Activated CD8-positive, alpha-beta memory T cell treated with anti-CD3 and anti-CD28 coated beads, Interleukin-2, amount 10 ng/mL, durations not matched to agents 7 days and 5 days (primary cell): ENCODE measurements around the gene GADD45GIP1. TPM values are rescaled to one million over a fixed set of nuclear protein-coding genes. Genes with fewer than 3 reads are reported as not detected.
A peak's percentile ranks its signal among the peaks of the same experiment; 100 is the strongest.

Experiments
- ATAC-seq: fragments of 150-1000 bp; cut with Tn5 transposase; one replicate; pipeline ENCODE4 v1.10.0; 2021; ENCODE audit warnings: moderate library complexity
- CTCF ChIA-PET: fragments of 350-600 bp; sonication (Branson Sonifier 250); formaldehyde crosslinking; loops from one replicate; lab custom pipeline; 2021; ENCODE audit warnings: antibody characterized with exemption; lab: Charles Lee
- DNase-seq: peaks from one replicate; pipeline ENCODE4 v3.0.0-alpha.2; 2020
- H3K27ac Mint-ChIP-seq: one replicate; pipeline ENCODE4 v1.8.0; 2021; ENCODE audit warnings: mild to moderate bottlenecking, mixed read lengths
- H3K27me3 Mint-ChIP-seq: one replicate; pipeline ENCODE4 v1.8.0; 2021; ENCODE audit warnings: mixed read lengths
- H3K36me3 Mint-ChIP-seq: one replicate; pipeline ENCODE4 v1.8.0; 2021; ENCODE audit warnings: mild to moderate bottlenecking, mixed read lengths
- H3K4me1 Mint-ChIP-seq: one replicate; pipeline ENCODE4 v1.8.0; 2021; ENCODE audit warnings: mixed read lengths
- H3K4me3 Mint-ChIP-seq: one replicate; pipeline ENCODE4 v1.8.0; 2021; ENCODE audit warnings: mild to moderate bottlenecking, moderate library complexity, mixed read lengths
- H3K9me3 Mint-ChIP-seq: one replicate; pipeline ENCODE4 v1.8.0; 2022; ENCODE audit warnings: low read depth, mixed read lengths
- total RNA-seq, 2 experiments: library from RNA; stranded (reverse); gene quantifications; one replicate each; pipeline ENCODE4 v1.2.3, GENCODE V29; 2021

Gene GADD45GIP1
- 10 to 100 TPM; 23.9 to 24.9 TPM for total RNA-seq

- Mint-ChIP-seq H3K36me3 (peaks cover 11% of the 10 kb centered on the region), H3K27me3 (no peaks in the 10 kb centered on the region), H3K9me3 (no peaks in the 10 kb centered on the region), H3K27ac (peak within 1 kb of the TSS; percentile 94), H3K4me1 (peaks cover 38% of the 10 kb centered on the region), H3K4me3 (peak within 1 kb of the TSS; percentile 90)
- peak; percentile 99 for ATAC-seq
- CTCF ChIA-PET = interaction anchor here (0.9 to 5.2 kb wide), 6 partner anchors 8 to 72 kb away, joined by 3 to 56 read pairs (median 3); no protein-coding TSS in a partner anchor
- DNase-seq = peak; percentile 88
Observed at GRCh38 chr19:12956446-12957388, at the start of gene GADD45GIP1. Gene GADD45GIP1, minus strand, starts transcription at chr19:12957223. Its CDS starts 11 bp downstream, at chr19:12957212.

- Mint-ChIP-seq H3K27me3 (peaks cover 23% of the 10 kb centered on the region), H3K9me3 (no peaks in the 10 kb centered on the region), H3K4me3 (no peak overlapping the region), H3K4me1 (no peaks in the 10 kb centered on the region), H3K27ac (no peak overlapping the region), H3K36me3 (no peaks in the 10 kb centered on the region)
- ATAC-seq (no peak), DNase-seq (no peak)
- CTCF ChIA-PET = interaction anchor here (0.7 to 3.6 kb wide), 5 partner anchors 23 to 98 kb away, joined by 3 to 17 read pairs (median 6); no protein-coding TSS in a partner anchor
Observed at GRCh38 chr19:13005861-13006370, 48.9 kb upstream of the GADD45GIP1 start.

GRCh38 chr19:13005253-13005652, 48.2 kb upstream of the GADD45GIP1 start:
- DNase-seq (no peak), ATAC-seq (no peak)
- H3K4me3 Mint-ChIP-seq = no peak overlapping the region
- no peaks in the 10 kb centered on the region for H3K36me3 Mint-ChIP-seq
- peaks cover 16% of the 10 kb centered on the region for H3K27me3 Mint-ChIP-seq
- CTCF ChIA-PET = interaction anchor here (0.6 to 3.6 kb wide), 6 partner anchors 23 to 90 kb away, joined by 3 to 17 read pairs (median 6); no protein-coding TSS in a partner anchor
- H3K4me1 Mint-ChIP-seq = no peaks in the 10 kb centered on the region
- no peaks in the 10 kb centered on the region for H3K9me3 Mint-ChIP-seq
- H3K27ac Mint-ChIP-seq = no peak overlapping the region

- no peaks in the 10 kb centered on the region for H3K4me1 Mint-ChIP-seq
- no peaks in the 10 kb centered on the region for H3K9me3 Mint-ChIP-seq
- CTCF ChIA-PET = interaction anchor here (1.2 to 3.6 kb wide), 5 partner anchors 27 to 156 kb away, joined by 3 to 17 read pairs (median 6); no protein-coding TSS in a partner anchor
- no peak for ATAC-seq
- H3K36me3 Mint-ChIP-seq = no peaks in the 10 kb centered on the region
- H3K4me3 Mint-ChIP-seq = no peak overlapping the region
- H3K27ac Mint-ChIP-seq = no peak overlapping the region
- no peak for DNase-seq
- H3K27me3 Mint-ChIP-seq = peaks cover 9% of the 10 kb centered on the region
Observed at GRCh38 chr19:13004273-13004672, 47.2 kb upstream of the GADD45GIP1 start.

DNA sequence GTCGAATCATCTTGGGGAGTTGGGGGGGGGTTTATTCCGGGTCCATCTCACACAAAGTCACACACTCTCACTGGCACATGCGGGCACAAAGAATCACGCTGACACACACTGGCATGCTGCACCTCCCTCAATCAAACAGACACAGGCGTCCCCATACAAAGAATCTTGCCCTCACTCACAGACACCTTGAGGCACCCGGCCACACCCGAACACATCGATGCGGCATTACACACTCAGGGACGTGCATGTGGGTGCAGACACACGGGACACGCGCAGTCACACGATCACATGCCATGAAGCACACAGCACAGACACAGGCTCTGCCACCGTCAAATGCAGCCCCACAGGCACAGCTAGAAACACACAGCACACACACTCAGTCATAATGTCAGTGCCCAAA, 46.1 kb upstream of the GADD45GIP1 start:
- Mint-ChIP-seq H3K36me3 (no peaks in the 10 kb centered on the region), H3K27ac (no peak overlapping the region), H3K4me1 (no peaks in the 10 kb centered on the region), H3K27me3 (peaks cover 4% of the 10 kb centered on the region), H3K4me3 (no peak overlapping the region), H3K9me3 (no peaks in the 10 kb centered on the region)
- CTCF ChIA-PET = interaction anchor here (0.6 to 1.6 kb wide), 5 partner anchors 26 to 155 kb away, joined by 3 to 5 read pairs (median 3); no protein-coding TSS in a partner anchor
- no peak for ATAC-seq
- DNase-seq = no peak

GRCh38 chr19:13002166-13002898, 45.3 kb upstream of the GADD45GIP1 start:
- no peaks in the 10 kb centered on the region for H3K36me3 Mint-ChIP-seq
- no peaks in the 10 kb centered on the region for H3K9me3 Mint-ChIP-seq
- H3K27ac Mint-ChIP-seq = no peak overlapping the region
- CTCF ChIA-PET = interaction anchor here (1.3 to 1.6 kb wide), 2 partner anchors 25 to 59 kb away, joined by 4 to 5 read pairs; no protein-coding TSS in a partner anchor
- ATAC-seq = no peak
- DNase-seq = no peak
- H3K27me3 Mint-ChIP-seq = peaks cover 8% of the 10 kb centered on the region
- H3K4me3 Mint-ChIP-seq = no peak overlapping the region
- H3K4me1 Mint-ChIP-seq = no peaks in the 10 kb centered on the region

- no peak overlapping the region for H3K4me3 Mint-ChIP-seq
- no peaks in the 10 kb centered on the region for H3K36me3 Mint-ChIP-seq
- H3K27ac Mint-ChIP-seq = no peak overlapping the region
- ATAC-seq = no peak
- no peak for DNase-seq
- peaks cover 15% of the 10 kb centered on the region for H3K27me3 Mint-ChIP-seq
- CTCF ChIA-PET = interaction anchor here (1.6 kb wide), 1 partner anchor 25 kb away, joined by 5 read pairs; no protein-coding TSS in a partner anchor
- H3K9me3 Mint-ChIP-seq = no peaks in the 10 kb centered on the region
- H3K4me1 Mint-ChIP-seq = no peaks in the 10 kb centered on the region
Observed at GRCh38 chr19:13001502-13002165, 44.6 kb upstream of the GADD45GIP1 start.

- Mint-ChIP-seq H3K36me3 (no peaks in the 10 kb centered on the region), H3K27me3 (peaks cover 16% of the 10 kb centered on the region), H3K4me1 (no peaks in the 10 kb centered on the region), H3K4me3 (no peak overlapping the region), H3K27ac (no peak overlapping the region), H3K9me3 (no peaks in the 10 kb centered on the region)
- ATAC-seq = no peak
- no peak for DNase-seq
- CTCF ChIA-PET = no interaction called here
Observed at GRCh38 chr19:13001166-13001501, 44.1 kb upstream of the GADD45GIP1 start.

DNA sequence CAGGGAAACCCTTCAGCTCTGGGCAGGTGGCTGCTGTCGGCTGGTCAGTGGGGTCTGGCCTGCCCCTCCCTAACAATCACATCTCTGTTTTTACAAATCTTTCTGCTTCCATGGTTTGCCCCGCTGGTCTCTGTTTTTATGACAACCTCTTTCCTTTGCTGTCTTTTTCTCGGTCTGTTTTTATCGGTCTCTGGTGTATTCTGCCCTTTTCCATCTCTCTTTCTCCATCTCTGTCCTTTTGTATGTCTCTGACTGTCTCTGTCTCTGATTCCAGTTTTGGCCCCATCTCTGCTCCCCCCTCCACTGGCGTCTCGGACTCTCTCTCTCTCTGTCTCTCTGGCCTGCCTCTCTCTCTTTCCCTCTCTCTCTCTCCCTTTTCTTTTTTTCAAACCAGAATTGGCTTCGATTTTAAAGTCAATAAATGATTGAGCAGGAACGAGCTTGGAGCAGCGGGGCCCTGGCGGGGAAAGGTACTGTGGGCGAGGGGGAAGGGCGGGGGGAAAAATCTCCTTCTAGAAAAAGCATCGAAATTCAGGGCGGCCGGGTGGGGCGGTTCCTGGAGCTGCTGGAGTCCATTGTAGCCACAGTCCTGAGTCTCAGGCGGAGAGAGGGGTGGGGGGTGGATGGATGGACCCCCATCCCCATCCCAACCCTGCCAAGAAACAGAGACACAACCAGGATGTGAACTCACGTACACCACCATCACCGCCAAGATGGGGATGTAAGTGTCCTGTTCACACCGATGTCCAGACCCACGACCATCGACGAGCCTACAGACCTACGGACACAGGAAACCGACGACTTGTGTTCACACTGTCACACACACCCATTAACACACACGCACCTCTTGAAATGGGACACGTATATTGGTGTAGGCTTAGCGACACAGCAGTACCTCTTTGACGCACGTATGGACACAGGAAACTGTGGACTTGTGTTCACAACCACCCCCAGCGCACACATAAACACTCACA, 41.2 kb upstream of the GADD45GIP1 start:
- H3K9me3 Mint-ChIP-seq = no peaks in the 10 kb centered on the region
- no peak for ATAC-seq
- peaks cover 2% of the 10 kb centered on the region for H3K36me3 Mint-ChIP-seq
- no peak overlapping the region for H3K27ac Mint-ChIP-seq
- H3K4me1 Mint-ChIP-seq = peaks cover 6% of the 10 kb centered on the region
- CTCF ChIA-PET = interaction anchor here (1.2 to 1.8 kb wide), 2 partner anchors 63 to 96 kb away, joined by 3 to 6 read pairs; no protein-coding TSS in a partner anchor
- no peak overlapping the region for H3K4me3 Mint-ChIP-seq
- no peak for DNase-seq
- peaks cover 36% of the 10 kb centered on the region for H3K27me3 Mint-ChIP-seq

- H3K27ac Mint-ChIP-seq = no peak overlapping the region
- peaks cover 6% of the 10 kb centered on the region for H3K4me1 Mint-ChIP-seq
- peaks cover 36% of the 10 kb centered on the region for H3K27me3 Mint-ChIP-seq
- H3K9me3 Mint-ChIP-seq = no peaks in the 10 kb centered on the region
- H3K4me3 Mint-ChIP-seq = peak overlapping the region; percentile 15
- no peak for DNase-seq
- H3K36me3 Mint-ChIP-seq = peaks cover 2% of the 10 kb centered on the region
- CTCF ChIA-PET = no interaction called here
- no peak for ATAC-seq
Observed at GRCh38 chr19:12997179-12997966, 40.4 kb upstream of the GADD45GIP1 start.

GRCh38 chr19:12996406-12997094, 39.5 kb upstream of the GADD45GIP1 start:
- Mint-ChIP-seq H3K27me3 (peaks cover 36% of the 10 kb centered on the region), H3K4me3 (peak overlapping the region; percentile 15), H3K4me1 (peaks cover 6% of the 10 kb centered on the region), H3K27ac (no peak overlapping the region), H3K9me3 (no peaks in the 10 kb centered on the region), H3K36me3 (peaks cover 2% of the 10 kb centered on the region)
- no peak for ATAC-seq
- CTCF ChIA-PET = no interaction called here
- no peak for DNase-seq
